Smooth muscle cell (in vitro differentiated cells): ENCODE measurements around the gene UGGT1. TPM values are rescaled to one million over a fixed set of nuclear protein-coding genes. Genes with fewer than 3 reads are reported as not detected.

Experiments used
- DNase-seq: peaks from one replicate; lab custom pipeline; 2025; ENCODE audit not compliant: unreplicated experiment; lab: John Stamatoyannopoulos, UW
- H2AFZ ChIP-seq: fragments of 200-600 bp; sonication (generic); 2 replicates; pipeline ENCODE4 v1.6.0; 2016; ENCODE audit warnings: antibody characterized with exemption, low read depth, mild to moderate bottlenecking
- H3F3A ChIP-seq: fragments of 200-600 bp; sonication (generic); 2 replicates; pipeline ENCODE4 v1.6.0; 2017; ENCODE audit warnings: antibody characterized with exemption, low read depth
- H3K27ac ChIP-seq: fragments of 200-600 bp; sonication (generic); 2 replicates; pipeline ENCODE4 v1.5.1; 2016; ENCODE audit warnings: low read depth, mild to moderate bottlenecking
- H3K27me3 ChIP-seq: fragments of 200-600 bp; sonication (generic); 2 replicates; pipeline ENCODE4 v1.6.1; 2016; ENCODE audit warnings: low read depth, mild to moderate bottlenecking
- H3K36me3 ChIP-seq: fragments of 200-600 bp; sonication (generic); 2 replicates; pipeline ENCODE4 v1.5.1; 2016; ENCODE audit warnings: low read depth
- H3K4me1 ChIP-seq: fragments of 200-600 bp; sonication (generic); 2 replicates; pipeline ENCODE4 v1.5.1; 2016; ENCODE audit warnings: low read depth
- H3K4me2 ChIP-seq: fragments of 200-600 bp; sonication (generic); 2 replicates; pipeline ENCODE4 v1.6.0; 2016; ENCODE audit warnings: mild to moderate bottlenecking
- H3K4me3 ChIP-seq: fragments of 200-600 bp; sonication (generic); 2 replicates; pipeline ENCODE4 v1.5.1; 2016; ENCODE audit warnings: mild to moderate bottlenecking
- H3K79me2 ChIP-seq: fragments of 200-600 bp; sonication (generic); 2 replicates; pipeline ENCODE4 v1.6.0; 2016; ENCODE audit warnings: low read depth, mild to moderate bottlenecking
- H3K9ac ChIP-seq: fragments of 200-600 bp; sonication (generic); 2 replicates; pipeline ENCODE4 v1.6.0; 2016; ENCODE audit warnings: low read depth
- H3K9me3 ChIP-seq: fragments of 200-600 bp; sonication (generic); replicated peaks from 2 replicates; pipeline ENCODE4 v1.5.1; 2016; ENCODE audit warnings: low read depth
- H4K20me1 ChIP-seq: fragments of 200-600 bp; sonication (generic); 2 replicates; pipeline ENCODE4 v1.6.0; 2016; ENCODE audit warnings: low read depth
- WGBS: methylation state at CpG from one replicate; pipeline ENCODE4 v1.1.7; 2016; ENCODE audit warnings: low lambda C conversion rate; 5-methylcytosine and 5-hydroxymethylcytosine counted together
- polyA plus RNA-seq: library from polyadenylated mRNA; unstranded; fragments of >200 nt; fragmentation: Nextera tagmentation; extraction: Ambion mirVana; gene quantifications from 2 replicates; pipeline ENCODE4 v1.2.1, GENCODE V29; 2016
- total RNA-seq: library from RNA; depleted of rRNA; stranded (reverse); fragments of >200 nt; gene quantifications from 2 replicates; pipeline ENCODE4 v1.2.3, GENCODE V29; 2014
- TF ChIP-seq, protein P1 (sequence below): fragments of 200-600 bp; sonication (generic); IDR thresholded peaks from 2 replicates; pipeline ENCODE4 v1.5.1; 2017; ENCODE audit warnings: borderline replicate concordance, mild to moderate bottlenecking, antibody characterized with exemption; ENCODE audit not compliant: insufficient read depth, poor library complexity, severe bottlenecking

Gene UGGT1
- total and polyA plus RNA-seq, 2 experiments from 2014 or later, result 14.3 to 46.3 TPM

GRCh38 chr2:128105072-128105471 lies 14.1 kb downstream of the UGGT1 start:
- Histone ChIP-seq H3K27ac (no peak overlapping the region), H3K36me3 (peaks cover 5% of the 10 kb centered on the region), H3K4me3 (no peak overlapping the region), H3K27me3 (no peaks in the 10 kb centered on the region), H3K9me3 (no peaks in the 10 kb centered on the region), H2AFZ (no peak overlapping the region), H3K4me1 (no peaks in the 10 kb centered on the region), H4K20me1 (peaks cover 20% of the 10 kb centered on the region), H3K79me2 (peaks cover 23% of the 10 kb centered on the region), H3K4me2 (no peak overlapping the region), H3F3A (no peaks in the 10 kb centered on the region), H3K9ac (no peak overlapping the region)
- WGBS, result 99% methylated on average over 4 of the region's 4 CpGs
- TF ChIP-seq, protein P1, sequence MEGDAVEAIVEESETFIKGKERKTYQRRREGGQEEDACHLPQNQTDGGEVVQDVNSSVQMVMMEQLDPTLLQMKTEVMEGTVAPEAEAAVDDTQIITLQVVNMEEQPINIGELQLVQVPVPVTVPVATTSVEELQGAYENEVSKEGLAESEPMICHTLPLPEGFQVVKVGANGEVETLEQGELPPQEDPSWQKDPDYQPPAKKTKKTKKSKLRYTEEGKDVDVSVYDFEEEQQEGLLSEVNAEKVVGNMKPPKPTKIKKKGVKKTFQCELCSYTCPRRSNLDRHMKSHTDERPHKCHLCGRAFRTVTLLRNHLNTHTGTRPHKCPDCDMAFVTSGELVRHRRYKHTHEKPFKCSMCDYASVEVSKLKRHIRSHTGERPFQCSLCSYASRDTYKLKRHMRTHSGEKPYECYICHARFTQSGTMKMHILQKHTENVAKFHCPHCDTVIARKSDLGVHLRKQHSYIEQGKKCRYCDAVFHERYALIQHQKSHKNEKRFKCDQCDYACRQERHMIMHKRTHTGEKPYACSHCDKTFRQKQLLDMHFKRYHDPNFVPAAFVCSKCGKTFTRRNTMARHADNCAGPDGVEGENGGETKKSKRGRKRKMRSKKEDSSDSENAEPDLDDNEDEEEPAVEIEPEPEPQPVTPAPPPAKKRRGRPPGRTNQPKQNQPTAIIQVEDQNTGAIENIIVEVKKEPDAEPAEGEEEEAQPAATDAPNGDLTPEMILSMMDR, result no peak
- no peak for DNase-seq

GRCh38 chr2:128108166-128108565 lies 17.2 kb downstream of the UGGT1 start:
- H3K27ac ChIP-seq, result no peak overlapping the region
- no peak overlapping the region for H3K4me3 ChIP-seq
- peaks cover 12% of the 10 kb centered on the region for H4K20me1 ChIP-seq
- DNase-seq, result no peak
- H3K36me3 ChIP-seq, result peaks cover 9% of the 10 kb centered on the region
- no peak overlapping the region for H3K4me2 ChIP-seq
- peaks cover 7% of the 10 kb centered on the region for H3K79me2 ChIP-seq
- H3F3A ChIP-seq, result no peaks in the 10 kb centered on the region
- no peak overlapping the region for H3K9ac ChIP-seq
- no peaks in the 10 kb centered on the region for H3K27me3 ChIP-seq
- no peaks in the 10 kb centered on the region for H3K9me3 ChIP-seq
- WGBS, result 79% methylated on average over 1 of the region's 1 CpG
- H3K4me1 ChIP-seq, result no peaks in the 10 kb centered on the region
- H2AFZ ChIP-seq, result no peak overlapping the region
- TF ChIP-seq, protein P1, result no peak

DNA sequence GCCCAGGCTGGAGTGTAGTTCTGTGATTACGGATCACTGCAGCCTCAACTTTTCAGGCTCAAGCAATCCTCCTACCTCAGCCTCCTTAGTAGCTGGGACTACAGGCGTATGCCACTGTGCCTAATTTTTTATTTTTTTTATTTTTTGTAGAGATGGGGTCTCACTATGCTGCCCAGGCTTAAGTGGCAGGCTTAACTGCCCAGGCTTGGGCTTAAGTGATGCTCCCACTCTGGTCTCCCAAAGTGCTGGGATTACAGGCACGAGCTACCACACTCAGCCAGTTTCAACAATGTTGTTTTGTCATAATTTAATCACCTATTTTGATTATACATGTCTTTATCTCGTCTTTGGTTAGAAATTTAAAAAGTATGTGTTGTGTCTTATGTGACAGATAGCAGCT lies 18.2 kb downstream of the UGGT1 start:
- Histone ChIP-seq H3K79me2 (peaks cover 2% of the 10 kb centered on the region), H3F3A (no peaks in the 10 kb centered on the region), H3K27ac (no peak overlapping the region), H2AFZ (no peak overlapping the region), H3K9ac (no peak overlapping the region), H3K27me3 (no peaks in the 10 kb centered on the region), H3K36me3 (peaks cover 11% of the 10 kb centered on the region), H3K4me1 (no peaks in the 10 kb centered on the region), H3K9me3 (no peaks in the 10 kb centered on the region), H3K4me3 (no peak overlapping the region), H3K4me2 (no peak overlapping the region), H4K20me1 (peaks cover 6% of the 10 kb centered on the region)
- DNase-seq, result no peak
- TF ChIP-seq, protein P1, result no peak
- 98% methylated on average over 4 of the region's 4 CpGs for WGBS

DNA sequence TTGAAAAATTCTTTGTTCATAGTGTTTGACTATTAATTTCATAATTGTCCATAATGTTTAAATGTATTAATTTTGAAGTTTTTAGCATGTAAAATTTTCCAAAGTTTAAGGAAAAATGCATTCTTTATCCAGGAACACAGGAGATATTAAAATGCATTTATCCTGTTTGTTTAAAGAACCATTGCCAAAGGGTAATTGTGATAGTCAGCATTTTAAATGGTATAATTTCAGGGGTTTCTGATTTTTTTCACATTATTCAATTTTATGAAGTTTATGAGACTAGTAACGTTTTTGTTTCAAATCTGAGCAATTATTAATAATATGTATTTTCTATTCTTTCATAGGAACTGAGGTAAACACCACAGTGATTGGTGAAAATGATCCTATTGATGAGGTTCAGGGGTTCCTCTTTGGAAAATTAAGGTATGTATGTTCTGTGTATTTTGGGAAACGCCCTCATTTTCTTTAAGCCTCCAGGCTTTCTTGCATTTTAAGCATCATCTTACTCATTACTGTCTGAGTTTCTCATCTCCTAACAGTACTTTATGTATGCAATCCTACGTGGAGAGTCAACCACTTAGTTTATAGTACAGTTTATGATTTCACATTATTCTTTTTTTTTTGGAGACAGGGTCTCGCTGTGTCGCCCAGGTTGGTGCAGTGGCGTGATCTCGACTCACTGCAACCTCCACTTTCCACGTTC lies 25.1 kb downstream of the UGGT1 start:
- no peaks in the 10 kb centered on the region for H3K9me3 ChIP-seq
- TF ChIP-seq, protein P1, result no peak
- H3K4me3 ChIP-seq, result no peak overlapping the region
- 84% methylated on average over 8 of the region's 8 CpGs for WGBS
- peaks cover 35% of the 10 kb centered on the region for H3K36me3 ChIP-seq
- no peak overlapping the region for H3K9ac ChIP-seq
- no peak overlapping the region for H3K27ac ChIP-seq
- DNase-seq, result no peak
- H3K79me2 ChIP-seq, result no peaks in the 10 kb centered on the region
- H2AFZ ChIP-seq, result no peak overlapping the region
- H3K4me1 ChIP-seq, result no peaks in the 10 kb centered on the region
- H3K4me2 ChIP-seq, result no peak overlapping the region
- H3F3A ChIP-seq, result no peaks in the 10 kb centered on the region
- H4K20me1 ChIP-seq, result no peaks in the 10 kb centered on the region
- no peaks in the 10 kb centered on the region for H3K27me3 ChIP-seq
